HG03354 (cell line): ENCODE results near the gene STXBP1.
A peak's percentile ranks its signal among the peaks of the same experiment; 100 is the strongest.

ENCODE experiments used
- ATAC-seq: cut with Tn5 transposase; IDR thresholded peaks from one replicate; pipeline ENCODE4 v1.9.1; 2021; ENCODE audit warnings: mild to moderate bottlenecking; ENCODE audit not compliant: unreplicated experiment, poor library complexity, severe bottlenecking

The STXBP1 gene

DNA sequence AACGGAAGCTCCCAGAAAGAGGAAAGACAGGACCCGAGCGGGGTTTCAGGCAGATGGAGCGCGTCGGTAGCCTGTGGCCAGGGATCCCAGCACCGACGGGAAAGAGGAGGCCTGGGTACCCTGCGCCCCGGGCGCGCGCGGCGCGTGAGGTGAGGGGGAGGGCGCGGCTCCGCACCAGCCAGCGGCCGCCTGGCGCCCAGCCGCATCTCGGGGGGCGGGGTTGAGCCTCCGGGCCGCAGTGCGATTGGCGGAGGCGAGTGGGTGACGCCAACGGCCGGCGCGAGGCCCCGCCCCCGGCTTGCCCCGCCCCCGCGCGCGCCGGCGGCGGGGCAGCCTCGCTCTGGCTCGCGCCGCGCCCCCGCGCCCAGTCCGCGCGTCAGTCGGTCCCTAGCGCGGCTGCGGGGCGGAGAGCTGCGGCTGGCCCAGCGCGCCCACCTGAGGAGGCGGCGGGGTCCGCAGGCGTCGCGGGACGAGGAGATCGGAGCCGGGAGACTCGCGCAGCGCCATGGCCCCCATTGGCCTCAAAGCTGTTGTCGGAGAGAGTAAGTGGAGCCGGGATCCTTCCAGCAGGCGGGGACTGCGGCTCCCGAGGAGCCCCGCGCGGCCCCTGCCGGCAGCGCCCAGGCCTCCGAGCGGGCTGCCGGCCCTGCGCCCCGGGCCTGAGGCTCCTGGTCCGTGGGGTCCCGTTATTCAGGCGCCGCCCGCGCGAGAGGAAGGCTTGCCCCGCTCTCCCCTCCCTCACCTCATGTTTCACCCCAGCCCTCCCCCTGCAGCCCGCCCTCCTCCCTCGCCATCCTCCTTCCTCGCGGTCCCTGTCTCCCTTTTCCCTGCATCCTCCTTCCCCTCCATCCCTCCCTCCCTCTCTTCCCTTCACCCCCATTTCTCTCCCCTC lies at the start of gene STXBP1:
Gene STXBP1 (plus strand): TSS at position 379 of the 892 bp plus-strand sequence. CDS start 127 bp downstream, at position 506.
- peak; percentile 86 for ATAC-seq

DNA sequence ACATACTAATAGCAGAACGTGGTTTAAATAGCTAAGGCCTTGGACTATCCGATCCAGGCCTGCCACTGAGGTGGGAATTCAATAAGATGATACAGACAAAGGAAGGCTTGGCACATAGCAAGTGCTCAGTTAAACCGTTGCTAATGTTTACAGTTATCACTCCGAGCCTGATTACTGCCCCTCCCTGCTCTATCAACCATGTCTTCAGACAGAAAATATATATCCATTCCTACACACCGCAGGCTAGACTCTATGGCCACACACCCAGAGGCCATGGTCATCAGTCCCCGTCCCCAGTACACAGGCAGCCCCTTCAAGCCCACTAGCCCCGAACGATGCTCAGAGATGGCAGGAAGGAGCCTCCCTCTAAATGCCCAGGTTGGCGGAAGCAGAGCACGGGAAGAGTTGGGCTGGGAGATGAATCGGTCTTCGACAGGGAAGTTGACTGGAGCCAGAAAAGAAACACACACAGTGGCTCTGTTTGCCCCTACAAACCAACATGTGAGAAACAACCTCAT lies 49.7 kb upstream of the STXBP1 start:
- no peak for ATAC-seq

DNA sequence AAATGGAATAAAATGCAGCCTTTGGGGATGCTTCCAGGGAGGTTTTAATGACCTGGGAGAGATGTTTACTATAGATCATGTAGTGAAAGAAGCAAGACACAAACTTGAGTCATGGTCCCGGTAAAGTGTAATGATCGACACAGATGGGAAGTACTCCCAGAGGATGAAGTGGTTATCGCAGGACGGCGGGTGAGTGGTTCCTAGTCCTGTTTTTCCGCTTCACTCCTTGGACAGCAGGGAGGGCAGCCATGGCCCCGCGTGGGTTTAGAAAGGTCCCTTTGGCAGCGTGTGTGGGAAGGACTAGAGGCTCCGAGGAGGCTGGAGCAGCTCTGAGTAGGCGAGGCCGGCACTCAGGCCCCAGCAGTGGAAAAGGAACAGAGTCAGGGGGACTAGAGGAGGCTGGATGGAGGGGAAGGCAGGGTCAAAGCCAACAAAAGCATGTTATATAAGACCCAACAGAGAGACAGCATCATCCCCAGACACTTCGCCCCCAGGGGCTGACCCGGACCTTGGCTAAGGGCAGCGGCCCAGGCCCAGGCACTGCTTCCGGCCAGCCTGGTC lies 49.2 kb upstream of the STXBP1 start:
- ATAC-seq = no peak

DNA sequence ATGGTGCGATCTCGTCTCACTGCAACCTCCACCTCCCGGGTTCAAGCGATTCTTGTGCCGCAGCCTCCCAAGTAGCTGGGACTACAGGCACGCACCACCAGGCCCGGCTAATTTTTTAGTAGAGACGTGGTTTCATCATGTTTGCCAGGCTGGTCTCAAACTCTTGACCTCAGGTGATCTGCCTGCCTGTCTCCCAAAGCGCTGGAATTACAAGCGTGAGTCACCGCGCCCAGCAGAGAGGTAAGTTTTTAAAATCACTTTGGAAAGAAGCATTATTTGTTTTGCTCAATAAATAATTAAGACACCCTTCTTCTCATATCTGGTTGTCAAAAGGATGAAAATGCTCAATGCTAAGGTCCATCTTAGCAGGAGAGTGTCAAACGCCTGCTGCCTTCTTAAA lies 48.5 kb upstream of the STXBP1 start:
- ATAC-seq = no peak

DNA sequence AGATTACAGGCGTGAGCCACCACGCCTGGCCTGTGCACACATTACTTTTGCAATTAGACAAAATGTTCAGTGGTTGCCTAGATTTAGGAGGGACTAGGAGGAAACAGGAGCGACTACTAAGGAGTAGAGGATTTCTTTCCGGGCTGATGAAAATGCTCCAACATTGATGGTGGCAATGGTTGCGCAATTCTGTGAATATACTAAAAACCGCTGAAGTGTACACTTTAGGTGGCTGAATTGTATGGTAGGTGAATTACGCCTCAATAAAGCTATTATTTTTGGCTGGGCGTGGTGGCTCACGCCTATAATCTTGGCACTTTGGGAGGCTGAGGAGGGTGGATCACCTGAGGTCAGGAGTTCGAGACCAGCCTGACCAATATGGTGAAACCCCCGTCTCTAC lies 46.8 kb upstream of the STXBP1 start:
- no peak for ATAC-seq

DNA sequence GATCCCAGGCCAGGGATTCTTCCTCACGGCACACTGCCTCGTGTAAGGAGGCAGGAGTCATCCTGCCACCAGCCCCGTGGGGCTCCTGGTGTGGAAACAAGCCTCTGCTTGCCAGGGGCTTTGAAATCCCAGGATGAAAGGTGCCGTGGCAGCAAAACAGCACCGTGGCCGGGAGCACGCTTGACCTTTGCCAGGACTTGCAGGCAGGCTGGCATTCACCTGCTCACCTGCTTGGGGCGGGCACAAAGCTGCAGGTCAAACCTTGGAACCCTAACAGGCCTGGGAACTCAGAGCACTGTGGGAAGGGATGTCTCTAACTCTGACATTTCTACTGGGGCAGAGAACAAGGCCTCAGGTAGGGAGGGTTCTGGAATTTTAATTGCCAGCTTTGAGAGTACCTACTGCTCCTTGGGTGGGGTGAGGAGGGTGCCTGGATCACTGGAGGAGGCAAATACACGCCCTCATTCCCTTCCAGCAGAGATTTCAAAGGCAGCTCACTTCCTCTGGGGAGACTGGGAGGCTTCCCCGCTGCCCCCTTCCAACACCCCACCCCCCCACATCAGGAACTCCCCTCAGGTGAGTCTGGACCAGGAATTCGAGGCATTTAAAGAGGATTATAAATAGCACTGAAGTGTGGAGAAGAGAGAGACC lies 45.6 kb upstream of the STXBP1 start:
- ATAC-seq = no peak

DNA sequence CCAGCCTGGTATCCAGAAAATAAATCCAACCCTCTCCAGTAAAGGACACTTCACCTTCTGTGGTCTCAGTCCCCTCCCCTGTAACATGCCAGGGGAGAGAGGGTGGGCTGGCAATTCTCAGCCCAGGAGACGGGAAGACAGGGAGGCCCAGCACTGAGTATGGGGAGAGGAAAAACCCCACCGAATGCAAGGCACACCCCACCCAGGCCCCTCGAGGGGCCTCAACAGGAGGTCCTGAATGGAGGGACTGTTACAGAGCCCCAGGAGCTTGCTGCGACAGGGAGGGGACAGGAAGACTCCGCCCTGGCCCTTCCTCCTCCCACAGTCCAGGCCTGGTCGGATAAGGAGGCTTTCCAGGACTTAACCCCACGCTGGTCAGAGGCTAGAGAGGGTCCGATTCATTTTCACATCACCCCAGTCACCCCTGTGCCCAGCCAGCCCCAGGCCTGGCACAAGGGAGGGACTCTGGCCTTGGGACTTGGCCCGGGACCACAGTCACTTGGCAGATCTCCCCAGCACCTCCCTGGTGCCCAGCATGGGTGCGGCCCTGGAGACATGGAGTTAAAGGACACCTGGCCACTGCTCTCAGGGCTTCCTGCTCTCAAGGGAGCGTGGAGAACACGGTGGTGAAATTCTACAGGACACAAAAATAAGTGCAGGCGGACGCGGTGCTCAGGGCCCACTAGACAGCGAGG lies 44.9 kb upstream of the STXBP1 start:
- no peak for ATAC-seq

DNA sequence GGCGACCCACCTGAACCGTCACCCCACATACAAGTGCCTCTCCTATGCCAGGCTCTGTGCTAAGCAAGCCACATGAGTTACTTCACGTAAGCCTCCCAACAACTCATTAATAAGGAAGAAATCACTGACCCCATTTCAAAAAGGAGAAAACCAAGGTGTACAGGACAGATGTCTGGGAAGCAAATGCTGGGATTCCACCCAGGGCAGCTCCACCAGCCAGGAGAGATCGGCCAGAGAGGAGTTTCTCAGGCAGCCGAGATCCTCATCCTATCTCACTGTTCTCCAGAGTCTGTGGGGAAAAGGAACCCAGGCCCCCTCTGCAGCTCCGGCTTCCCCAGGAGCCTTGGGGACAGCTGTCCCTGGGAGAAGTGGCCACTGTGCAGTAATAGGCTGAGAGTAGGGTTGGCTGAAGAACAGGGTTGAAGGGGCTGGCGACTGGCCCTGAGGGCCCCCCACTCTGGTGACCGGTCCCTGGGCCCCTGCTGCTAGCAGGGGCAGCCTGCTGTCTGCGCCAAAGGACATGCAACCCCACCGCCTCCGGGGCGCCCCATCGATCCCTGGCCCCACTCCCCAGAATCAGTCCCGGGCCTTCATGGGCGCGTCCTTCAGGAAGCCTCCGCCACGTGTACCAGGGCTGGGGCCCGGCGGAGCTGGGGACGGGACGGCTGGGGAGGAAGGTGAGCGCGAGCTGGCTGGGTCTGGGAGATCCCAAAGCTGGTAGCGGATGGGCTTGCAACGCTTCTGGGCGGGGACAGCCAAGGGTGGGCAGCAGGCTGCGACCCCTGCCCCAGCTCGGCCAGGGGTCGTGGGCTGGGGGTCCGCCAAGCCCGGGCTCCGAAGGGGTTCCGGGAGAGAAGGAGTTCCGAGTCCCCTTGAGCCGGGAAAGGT lies 44.1 kb upstream of the STXBP1 start:
- no peak for ATAC-seq

DNA sequence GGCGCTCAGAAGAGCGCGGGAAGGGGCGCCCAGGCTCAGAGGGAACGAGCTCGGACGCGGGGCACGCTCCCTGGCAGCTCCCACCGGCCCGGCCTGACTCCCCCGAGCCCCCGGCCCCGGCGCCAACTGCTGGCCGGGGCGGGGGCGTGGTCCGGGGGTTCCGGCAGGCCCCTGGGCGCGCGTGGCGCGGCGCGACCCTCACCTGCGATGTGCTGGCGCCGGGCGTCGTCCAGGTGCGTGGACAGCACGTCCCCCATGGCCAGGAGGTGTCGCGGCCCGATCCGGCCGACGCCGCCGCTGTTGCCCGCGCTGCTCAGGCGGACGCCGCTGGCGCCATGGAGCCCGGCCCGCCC lies 43.5 kb upstream of the STXBP1 start:
- ATAC-seq = no peak

DNA sequence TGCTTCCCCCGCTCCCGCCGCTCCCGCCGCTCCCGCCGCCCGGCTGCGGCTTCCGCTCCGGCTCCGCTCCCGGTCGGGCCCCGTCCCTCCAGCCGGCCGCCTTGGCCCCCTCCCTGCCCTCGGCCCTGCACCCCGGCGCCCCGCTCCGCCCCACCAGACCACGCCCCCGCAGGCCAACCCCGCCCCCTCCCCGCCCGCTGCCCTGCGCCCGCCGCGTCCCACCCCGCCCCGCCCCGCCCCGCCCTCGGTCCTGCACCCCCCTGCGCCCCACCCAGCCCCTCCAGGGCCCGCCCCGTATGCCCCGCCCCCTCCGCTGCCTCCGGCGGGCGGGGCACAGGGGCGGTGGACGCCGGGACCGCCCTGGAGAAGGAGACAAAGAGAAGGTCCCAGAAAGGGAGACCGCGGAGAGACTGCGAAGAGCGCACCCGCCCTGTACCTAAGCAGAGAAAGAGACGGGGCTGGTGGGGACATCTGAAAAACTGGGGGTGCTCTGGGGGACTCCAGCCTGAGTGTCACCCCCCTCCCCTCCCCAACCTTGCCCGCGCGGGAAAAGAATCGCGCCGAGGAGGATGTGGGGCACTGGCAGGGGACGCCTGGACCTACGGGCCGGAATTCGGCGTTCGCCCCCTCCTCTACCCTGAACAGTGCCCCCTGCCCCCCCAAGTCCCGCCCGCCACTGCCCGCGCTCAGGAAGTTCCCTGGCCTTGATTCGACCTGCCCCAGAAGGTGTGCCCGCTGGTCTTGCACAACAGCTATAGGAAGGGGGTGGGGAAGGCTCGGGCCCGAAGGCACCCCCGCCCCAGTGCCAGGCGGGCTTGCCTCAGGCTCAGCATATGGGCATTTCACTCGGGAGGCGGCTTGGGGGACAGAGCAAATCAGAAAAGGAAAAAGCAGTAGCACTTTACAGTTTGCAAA lies 42.8 kb upstream of the STXBP1 start:
- no peak for ATAC-seq

DNA sequence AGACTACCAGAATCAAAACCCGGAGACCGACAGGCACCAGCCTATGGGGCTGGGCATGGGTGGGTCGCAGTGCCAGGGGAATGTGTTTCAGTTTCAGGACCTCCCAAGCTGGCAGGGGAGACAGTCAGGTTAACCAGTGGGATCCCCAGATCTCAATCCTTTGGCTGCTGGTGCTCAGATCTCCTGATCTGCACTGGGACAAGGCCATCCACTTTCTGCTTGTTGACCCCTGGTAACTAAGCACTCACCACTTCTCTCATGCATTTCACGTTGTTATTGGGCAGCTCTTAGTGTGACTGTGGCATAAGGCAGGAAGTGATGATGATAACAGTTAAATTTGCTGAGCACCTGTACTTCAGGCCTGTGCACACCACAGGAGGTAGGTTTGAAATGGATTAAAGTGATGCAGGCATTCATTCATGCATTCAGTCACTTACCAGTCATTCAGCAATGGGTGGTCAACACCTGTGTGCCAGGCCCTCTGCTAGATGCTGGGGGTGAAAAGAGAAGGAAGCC lies 42.1 kb upstream of the STXBP1 start:
- ATAC-seq = no peak

DNA sequence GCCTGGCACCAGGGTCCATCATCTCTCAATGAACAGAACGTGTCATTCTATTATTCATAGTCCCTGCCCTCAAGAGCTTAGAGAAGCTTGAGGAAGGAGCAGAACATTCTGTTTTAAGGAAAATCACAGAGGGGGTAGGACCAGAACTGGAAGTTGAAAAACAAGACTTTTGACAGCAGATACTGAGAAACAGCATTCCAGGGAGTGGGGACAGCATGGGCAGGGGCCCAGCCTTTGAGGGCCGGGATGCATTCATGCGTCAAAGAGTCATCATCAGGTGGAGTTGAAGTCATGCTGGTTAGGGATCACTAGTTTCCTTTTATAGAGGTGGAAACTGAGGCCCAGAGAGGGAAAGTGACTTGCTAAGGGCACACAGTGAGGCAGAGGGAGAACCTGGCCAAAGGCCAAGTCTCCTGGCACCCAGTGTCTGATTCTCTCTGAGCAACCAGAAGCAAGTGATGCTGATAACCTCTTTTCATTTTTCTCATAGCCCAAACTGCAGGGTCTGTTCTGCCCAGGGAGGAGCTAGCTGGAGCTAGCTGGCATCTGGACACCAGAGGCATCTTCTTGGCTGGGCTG lies 41.5 kb upstream of the STXBP1 start:
- ATAC-seq = no peak

DNA sequence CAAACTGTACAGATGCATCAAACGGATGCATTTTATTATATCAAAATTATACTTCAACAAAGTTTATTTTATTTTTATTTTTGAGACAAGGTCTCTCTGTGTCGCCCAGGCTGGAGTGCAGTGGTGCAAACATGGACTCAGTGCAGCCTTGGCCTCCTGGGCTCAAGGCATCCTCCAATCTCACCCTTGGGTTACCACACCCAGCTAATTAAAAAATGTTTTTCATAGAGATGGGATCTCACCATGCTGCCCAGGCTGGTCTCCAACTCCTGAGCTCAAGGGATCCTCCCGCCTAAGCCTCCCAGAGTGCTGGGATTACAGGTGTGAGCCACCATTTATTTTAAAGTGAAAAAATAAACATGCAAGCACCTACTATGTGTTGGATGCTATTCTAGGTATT lies 40.1 kb upstream of the STXBP1 start:
- ATAC-seq = no peak

DNA sequence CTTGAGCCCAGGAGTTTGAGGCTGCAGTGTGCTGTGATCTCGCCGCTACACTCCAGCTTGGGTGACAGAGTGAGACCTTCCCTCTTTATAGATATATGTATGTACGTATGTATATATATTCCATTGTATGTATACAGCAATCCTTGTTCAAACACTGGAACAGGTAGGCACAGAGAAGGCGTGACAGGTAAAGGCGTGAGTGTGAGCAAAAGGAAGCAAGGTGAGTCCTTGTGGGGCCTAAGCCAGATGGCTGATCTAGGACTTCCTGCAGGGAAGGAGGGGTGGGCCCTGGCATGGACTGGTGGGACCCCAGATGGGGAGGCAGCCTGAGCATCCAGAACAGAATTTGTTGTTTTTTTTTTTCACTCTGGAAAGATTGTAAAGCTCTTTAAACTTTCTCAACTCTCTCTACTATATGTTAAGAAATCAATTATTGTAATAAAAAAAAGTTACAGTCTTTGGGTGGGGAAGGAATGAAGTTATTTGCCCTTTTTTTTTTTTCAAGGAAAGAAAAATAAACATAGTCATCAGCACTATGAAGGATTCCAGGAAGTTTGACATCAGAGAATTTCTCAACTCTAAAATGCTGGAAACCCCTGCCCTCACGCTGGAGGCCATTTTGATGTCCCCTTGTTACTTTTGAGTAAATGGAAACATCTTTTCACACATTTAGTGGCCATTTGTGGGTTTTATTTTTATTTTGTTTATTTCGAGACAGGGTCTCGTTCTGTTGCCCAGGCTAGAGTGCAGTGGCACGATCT lies 38.9 kb upstream of the STXBP1 start:
- ATAC-seq = no peak

DNA sequence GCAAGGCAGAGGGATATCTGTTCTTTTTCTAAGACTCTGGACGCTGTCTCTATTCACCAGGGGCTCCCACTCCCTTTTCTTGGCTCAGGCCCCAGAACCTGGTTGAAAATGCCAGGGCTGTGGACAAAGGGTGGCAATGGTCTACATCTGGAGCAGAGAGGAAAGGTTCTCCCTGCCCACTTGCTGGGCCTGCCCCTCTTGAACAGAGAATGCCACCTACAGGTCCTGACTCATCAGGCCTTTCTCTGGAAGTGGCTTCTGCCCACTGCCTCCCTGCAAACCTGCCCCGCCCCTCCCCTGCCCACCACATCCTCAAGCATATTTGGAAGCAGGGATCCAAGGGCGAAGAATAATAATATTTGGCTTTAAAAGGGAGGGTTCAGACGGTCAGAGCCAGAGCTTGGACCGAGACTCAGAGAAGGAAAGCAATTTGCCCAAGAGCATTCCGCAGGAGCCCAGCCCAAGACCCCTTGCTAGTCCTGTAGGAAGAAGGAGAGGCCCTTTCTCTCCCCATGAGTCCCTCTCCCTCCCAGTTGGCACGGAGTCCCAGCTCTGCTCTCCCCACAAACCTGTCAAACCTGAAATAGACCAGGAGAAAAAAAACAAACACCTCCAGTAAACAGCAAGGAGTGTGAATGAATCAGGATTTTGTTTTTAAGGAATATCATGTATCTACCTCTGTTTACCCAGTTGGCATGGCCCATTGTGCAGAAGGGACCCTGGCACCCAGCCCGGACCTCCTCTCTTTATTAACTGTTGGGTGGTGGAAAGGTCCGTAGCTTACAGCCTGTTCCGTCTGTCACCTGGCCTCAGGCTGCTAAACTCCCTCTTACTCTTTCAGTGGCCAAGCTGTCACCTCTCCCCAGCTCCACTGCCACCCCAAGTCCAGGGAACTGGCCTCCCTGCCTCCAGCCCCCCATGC lies 37.7 kb upstream of the STXBP1 start:
- ATAC-seq = no peak
